NCI-H460 (cell line): Measurements from ENCODE around the gene AHI1. TPM values are rescaled to one million over a fixed set of nuclear protein-coding genes. Genes with fewer than 3 reads are reported as not detected.
"Not testable (repeated sequence)": the region's sequence is repeated elsewhere in the genome, so short reads cannot be mapped to it uniquely, and the experiment has no call there.

Experiments used
- DNase-seq: peaks from one replicate; pipeline ENCODE4 v3.0.0-alpha.2; 2016; ENCODE audit warnings: low read depth; ENCODE audit errors: extremely low read depth
- total RNA-seq: library from RNA; depleted of rRNA; stranded (reverse); fragments of >200 nt; shearing (Covaris generic); gene quantifications from 2 replicates; pipeline ENCODE4 v1.2.3, GENCODE V29; 2014

The AHI1 gene
- total RNA-seq, 1 experiment from 2014 or later, result 21.7 TPM

DNA sequence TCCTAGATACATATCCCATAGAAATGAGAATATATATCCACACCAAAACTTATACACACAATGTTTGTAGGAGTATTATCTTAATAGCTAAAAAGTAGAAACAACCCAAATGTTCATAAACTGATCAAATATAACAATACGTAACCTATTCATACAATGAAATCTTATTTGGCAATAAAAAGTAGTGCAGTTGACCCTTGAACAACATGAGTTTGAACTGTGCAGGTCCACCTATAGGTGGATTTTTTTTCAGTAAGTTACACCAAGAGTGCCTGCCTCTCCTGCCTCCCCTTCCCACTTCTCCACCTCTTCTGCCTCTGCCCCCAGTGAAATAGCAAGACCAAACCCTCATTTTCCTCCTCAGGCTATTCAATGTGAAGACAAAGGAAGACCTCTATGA, 95.2 kb downstream of the AHI1 start:
- DNase-seq, result no peak

DNA sequence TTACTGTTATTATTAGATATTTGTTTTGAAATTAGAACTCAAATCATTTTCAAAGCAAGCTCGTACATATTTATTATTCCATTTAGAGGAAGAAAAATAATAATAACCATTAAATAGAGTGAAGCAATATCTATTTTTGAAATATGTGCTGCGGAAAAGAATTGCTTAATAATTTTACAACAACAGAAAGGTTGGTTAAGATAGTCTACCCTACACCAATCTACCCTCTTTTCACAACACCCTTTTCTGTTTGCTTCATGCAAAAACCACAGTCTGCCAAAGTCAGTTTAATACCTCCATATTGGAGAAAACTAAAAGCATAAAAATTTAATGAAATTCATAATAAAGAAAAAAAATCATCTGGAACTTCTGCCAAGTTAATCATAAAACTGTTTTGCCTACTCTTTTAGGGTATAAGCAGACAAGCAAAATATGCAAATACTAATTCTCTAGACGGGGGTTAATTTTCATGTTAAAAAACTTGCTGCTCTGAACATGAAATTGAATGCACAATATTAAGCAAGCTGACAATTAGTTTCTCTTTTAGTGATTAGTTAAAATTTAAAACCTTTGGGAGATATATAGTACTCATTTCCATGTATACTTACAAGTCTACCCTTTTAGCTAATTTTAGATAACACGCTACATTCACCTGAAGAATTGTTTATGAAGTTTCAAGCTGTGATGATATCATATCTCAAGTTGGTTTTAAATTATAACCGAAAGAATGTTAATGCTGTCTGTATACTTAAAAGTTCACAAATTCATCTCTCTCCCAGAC, 100.2 kb downstream of the AHI1 start:
- no peak for DNase-seq

DNA sequence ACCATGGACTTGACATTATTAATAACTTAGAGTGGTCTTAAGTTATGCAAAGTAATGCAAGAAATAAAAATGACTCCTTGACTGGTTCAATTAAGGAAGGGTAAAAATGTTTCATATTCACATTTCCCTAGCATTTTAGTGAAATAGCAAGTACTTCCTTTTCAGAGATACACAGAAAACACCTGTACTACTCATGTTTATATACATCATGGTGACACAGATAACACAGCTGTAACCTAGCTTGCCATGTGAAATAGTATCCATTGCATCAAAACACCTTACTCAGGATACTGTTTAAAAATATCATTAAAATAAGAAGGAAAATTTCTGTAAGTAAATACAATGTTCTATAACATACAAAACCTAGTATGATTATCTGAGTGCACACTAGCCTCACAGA, 102.4 kb downstream of the AHI1 start:
- DNase-seq, result no peak

DNA sequence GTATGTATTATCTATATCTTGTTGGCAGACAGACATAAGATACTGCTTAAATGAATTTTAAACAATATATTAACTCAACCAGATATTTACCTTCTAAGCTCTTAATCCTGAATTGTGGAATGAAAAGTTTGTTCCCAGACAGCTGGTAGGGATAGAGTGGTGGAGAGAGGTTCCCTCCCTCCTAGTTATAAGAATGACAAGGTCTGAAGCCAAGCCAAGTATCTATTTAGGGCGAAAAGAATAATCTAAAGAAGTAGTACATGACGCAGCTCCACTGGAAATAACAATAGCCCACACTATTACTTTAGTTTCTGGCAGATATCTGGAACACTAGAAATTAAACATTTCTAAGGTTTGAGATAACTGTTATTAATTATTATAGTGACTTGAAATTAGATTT, 104.3 kb downstream of the AHI1 start:
- no peak for DNase-seq

DNA sequence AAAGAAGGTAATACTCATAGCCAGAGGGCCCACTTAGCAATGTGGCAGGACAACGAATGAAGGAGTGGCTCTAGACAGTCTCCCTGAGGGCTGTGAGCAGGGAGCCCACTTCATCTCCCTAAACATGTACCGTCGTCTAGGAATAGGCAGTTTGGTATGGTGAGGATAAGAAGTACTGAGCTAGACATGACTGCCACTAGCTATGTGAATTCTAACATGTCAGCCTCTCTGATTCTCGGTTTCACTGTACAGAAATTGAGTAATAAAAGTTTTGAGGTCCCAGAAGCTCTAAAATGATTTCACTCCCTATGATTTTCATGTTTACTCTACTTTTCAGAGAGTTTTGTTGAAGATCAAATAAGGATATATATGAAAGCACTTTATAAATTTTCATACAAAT, 107.1 kb downstream of the AHI1 start:
- no peak for DNase-seq

DNA sequence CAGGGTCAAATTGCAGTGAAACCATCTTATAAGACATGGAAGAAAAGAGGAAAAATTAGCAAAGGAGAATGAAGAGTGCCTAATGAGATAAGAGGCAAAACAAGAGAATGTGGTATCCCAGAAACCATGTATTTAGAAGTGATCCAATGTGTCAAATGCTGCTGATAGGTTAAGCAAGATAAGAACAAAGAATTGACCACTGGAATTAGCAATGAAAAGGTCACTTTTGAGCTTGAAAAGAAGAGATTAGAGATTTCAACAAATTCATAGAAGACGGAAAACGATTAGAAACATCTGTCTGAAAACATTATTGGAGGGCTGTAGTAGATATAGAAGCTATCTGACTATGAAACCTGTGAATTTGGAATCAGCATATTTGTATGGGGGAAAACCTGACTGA, 112.2 kb downstream of the AHI1 start:
- DNase-seq, result no peak

DNA sequence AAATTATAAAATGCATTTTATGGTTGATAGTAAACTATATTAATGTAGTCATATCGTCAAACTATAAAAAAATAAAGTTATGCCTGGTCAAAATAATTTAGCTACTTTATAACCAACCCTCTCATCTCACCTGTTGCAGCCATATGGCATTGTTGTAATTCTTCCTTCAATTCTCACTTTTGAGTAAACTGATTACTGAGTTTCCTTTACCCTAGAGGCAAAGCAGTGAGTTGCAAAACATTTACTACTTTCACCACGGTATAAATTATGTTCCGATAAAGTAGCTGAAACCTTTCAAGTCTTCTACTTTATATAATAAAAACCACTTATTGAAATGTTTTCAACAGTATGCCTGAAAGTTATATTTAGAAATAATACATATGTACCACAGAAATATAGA, 113.8 kb downstream of the AHI1 start:
- no peak for DNase-seq

DNA sequence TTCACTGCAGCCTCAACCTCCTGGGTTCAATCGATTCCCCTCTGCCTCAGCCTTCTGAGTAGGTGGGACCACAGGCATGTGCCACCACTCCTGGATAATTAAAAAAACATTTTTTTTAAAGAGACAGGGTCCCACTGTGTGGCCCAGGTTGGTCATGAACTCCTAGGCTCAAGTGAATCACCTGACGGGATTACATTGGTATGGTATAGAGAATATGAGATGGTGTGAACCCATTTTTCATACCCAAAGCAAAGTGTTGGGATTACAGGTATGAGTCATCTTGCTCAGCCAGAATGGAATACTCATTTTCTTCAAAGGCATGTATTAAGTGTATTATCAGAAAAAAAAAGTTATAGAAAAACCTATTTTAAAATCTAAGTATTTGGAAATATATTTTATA, 114.2 kb downstream of the AHI1 start:
- DNase-seq, result no peak

DNA sequence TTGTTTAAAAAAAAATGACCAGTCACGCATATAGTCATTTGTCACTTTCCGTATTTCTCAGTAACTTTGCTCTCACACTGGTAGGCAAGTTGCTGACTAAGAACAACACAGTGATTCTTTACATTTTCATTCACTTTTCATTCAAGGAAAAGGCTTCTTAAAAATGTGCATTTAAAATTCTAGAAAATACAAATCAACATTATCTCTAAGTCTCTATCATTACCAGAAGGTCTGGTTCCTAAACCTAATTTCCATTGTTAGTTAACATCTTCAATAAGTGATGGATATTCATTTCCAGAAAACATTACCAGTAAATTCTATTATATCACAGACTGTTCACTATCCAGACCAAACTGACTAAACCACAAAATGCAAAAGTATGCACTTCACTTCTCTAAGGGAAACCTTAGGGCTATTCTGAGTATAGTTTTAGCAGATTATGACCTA, 115.3 kb downstream of the AHI1 start:
- no peak for DNase-seq

DNA sequence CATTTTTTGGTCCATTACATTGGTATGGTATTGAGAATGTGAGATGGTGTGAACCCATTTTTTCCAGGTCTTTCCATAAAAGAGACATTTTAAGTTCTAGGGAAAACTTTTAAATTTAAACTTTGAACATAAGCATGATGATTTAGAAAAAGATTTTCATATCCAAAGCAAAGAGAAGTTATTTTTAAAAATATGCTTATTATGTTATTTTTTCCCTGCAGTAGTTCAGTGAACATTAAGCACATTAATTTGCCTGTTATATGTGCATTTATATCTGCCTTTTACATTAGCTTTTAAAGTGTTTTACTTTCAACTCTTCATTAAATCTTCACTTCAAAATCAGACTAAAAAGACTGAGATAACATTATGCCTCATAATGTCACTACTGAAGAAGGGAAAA, 116.7 kb downstream of the AHI1 start:
- DNase-seq, result no peak

DNA sequence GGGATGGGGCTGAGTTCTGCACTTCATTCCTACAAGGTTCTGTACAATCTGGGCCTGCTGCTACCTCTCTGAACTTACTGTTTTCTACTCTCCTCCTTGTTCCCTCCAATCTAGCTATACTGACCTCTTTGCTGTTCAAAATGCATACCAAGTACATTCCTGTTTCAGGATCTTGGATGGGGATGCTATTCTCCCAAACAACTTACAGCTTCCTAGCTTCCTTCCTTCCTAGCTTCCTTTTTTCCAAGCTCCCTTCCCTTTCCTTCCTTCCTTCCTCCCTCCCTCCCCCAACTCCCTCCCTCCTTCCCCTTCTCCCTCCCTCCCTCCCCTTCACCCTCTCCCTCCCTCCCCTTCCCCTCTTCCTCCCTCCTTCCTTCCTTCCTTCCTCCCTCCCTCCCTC, 117.9 kb downstream of the AHI1 start:
- no peak for DNase-seq

DNA sequence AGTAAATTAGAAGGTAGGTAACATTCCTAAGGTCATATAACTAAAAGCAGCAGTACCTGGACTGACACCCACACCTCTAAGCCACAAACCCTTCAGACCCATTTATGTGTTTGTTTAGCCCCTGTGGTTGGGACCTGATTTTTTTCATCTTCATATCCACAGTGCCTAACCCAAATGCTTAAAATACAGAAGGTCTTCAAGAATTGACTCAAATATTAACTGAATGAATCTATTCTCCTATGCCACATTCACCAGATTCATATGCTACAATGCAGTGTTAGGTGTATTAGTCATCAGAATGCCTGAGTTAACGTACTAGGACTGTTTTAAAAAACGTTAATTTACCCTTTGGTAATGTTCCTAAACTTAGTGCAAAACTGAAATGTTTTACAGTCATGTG, 124.8 kb downstream of the AHI1 start:
- no peak for DNase-seq

DNA sequence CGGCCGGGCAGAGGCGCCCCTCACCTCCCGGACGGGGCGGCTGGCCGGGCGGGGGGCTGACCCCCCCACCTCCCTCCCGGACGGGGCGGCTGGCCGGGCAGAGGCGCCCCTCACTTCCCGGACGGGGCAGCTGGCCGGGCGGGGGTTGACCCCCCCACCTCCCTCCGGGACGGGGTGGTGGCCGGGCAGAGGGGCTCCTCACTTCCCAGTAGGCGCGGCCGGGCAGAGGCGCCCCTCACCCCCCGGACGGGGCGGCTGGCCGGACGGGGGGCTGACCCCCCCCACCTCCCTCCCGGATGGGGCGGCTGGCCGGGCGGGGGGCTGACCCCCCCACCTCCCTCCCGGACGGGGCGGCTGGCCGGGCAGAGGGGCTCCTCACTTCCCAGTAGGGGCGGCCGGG, 133.9 kb downstream of the AHI1 start:
- DNase-seq, result not testable (repeated sequence)

DNA sequence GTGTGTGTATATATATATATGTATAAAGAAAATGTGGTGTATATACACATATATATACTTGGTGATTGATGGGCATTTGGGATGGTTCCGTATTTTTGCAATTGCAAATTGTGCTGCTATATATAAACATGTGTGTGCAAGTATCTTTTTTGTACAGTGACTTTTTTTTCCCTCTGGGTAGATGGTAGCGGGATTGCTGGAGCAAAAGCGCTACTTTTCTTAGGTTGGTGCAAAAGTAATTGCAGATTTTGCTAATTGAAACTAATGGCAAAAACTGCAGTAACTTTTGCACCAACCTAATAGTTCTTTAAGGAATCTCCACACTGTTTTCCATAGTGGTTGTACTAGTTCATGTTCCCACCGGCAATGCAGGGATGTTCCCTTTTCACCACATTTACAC, 135.4 kb downstream of the AHI1 start:
- DNase-seq, result no peak

DNA sequence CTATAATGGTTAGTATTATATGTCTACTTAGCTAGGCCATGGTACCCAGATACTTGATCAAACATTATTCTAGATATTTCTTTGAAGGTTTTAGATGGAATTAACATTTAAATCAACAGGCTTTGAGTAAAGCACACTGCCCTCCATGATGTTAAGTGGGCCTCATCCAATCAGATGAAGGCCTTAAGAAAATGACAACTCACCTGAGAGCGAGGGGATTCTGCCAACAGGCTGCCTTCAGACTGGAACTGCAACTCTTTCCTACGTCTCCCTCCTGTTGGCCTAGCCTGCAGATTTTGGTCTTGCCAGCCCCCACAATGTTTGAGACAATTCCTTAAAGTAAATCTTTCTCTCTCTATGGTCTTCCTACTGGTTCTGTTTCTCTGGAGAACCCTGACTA, 137.3 kb downstream of the AHI1 start:
- DNase-seq, result no peak

DNA sequence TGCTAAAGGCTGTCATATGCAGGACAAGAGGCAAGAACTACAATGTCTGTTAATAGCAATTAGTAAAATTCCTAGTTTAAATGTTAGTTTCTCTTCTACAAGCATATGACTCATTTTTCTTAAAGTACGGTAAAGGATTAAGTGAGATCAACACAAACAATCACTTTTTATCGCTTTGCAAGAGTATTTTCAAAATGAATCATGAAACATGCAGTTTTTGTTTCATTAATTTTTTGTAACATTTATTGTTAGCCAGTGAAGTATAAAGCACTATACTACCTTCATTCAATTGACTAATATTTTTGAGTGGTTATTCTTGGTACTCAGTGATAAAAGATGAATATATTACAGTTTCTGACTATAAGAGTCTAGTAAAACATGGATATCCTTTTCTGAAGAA, 138.6 kb downstream of the AHI1 start:
- DNase-seq, result no peak

DNA sequence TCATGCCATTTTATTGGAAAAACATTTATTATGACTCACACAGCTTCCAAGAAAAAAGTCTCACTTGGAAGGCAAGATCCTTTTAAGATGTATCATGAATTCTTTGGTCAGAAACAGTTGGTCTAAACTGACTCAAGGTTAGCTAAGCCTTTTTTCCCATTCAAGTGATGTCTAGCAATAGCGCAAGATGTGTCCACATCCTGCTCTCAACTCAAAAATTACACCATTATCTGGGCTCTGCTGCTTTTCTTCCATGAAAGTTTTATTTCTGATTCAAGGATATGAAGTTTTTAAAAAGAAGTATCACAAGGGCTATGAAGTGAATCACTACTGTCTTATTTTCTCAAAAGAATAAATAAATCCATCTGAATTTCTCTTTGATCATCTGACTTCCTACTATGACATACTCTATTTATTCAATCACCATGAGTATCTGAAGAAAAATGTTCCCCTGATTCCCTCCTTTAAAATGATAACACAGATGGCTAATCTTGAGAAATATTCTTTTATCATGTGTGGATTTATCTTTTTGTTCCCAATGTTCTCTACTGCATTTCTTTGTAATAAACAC, 139.2 kb downstream of the AHI1 start:
- no peak for DNase-seq

DNA sequence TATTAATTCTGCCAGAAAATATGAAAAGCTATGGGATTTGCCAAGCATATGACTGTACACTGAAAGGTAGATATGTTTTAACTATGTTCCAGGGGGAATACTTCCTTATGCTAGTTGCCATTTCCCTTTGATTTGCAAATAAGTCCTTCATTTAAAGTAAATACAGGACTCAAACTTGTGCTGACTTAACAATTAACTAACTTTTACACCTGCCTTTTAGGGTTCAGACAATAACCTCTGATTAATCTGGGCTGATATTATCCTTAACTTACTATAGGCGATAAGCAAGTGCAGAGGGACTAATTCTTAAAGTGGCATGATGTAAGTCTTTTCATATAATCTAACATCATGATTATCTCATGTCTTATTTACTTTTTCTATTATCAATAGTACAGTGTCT, 143.1 kb downstream of the AHI1 start:
- DNase-seq, result no peak

DNA sequence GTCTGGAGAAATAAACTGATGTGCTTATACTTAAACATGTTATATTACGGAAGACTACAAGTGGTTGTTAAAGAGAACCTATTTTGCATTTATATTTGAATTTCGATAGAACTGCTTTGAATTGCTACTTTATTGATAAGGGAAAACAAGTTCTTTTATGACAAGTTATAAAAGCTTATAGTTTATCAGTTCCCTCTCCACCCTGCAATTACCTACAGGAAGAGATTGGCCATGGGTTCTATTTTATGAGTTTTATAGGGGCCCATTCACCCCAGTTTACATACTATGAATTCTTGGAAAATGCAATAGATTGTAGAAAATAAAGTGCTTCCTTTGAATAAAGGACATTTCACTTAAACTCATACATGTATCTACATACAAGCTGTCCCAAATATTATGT, 144.4 kb downstream of the AHI1 start:
- DNase-seq, result no peak

DNA sequence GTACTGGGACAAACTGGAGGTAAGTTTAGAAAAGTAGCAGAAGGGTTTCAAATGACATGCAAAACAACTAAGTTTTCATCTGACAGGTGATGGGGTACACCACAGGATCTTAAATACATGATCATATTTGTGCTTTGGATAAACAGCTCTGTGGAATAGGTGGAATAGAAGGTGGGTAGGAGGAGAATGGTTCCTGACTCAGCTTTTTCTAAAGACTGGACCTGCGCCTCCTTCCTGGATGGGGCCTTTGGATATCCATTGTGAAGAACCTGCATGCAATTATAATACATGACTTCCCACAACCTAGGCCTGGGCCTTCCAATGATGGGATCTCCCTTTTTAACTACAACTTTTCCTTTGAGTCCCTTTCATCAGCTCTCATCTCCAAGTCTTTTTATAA, 145.9 kb downstream of the AHI1 start:
- no peak for DNase-seq

DNA sequence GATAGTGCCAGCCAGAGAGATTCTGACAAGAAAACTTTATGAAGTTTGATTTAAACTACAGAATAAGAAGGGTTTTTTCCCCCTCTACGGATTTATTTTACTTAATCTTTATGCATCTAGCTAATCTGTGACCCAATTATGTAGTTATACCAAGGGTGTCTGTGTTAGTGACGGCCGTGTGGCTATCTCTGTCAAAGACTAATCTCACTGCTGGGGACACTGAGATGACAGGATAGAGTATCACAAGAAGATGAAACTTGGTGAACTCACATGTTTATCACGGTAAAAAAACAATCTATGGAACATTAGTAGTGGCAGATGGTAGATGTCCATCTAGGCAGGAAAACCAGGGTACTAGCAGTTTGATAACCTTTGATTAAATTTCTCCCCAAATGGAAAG, 149.7 kb downstream of the AHI1 start:
- no peak for DNase-seq

DNA sequence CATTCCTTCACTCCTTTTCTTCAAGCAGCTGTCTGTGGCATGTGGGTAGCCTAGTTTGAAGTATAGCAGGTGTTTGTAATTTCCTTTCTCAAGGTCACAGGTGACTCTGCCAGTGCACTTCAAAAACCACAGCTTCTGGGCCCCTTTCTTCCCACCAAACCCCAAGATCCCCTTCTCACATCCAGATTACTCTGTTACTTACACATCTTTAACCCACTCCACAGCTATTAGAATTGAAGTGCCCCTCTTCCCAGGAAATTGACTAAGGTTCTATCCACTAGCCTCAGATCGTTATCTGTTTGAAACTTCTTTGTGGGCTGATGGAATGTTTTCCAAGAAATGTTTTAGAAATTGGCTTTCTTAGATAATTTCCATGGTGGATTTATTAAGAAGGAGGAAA, 150.8 kb downstream of the AHI1 start:
- DNase-seq, result no peak

DNA sequence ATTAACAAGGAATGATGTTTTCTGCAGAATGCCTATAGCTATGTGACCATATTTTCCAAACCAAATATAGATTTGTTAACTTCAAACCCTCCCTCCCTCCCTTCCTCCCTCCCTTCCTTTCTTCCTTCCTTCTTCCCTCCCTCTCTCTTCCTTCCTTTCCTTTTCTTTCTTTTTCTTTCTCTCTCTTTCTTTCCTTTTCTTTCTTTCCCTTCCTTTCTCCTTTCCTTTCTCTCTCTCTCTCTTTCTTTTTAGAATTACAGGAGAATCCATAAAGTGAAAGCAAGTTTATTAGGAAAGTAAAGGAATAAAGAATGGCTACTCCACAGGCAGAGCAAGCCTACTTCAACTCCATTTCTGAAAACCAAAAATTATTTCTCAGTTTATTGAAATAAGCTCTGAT, 153.0 kb downstream of the AHI1 start:
- no peak for DNase-seq
